ENCODE measurements around the gene FBXO48. TPM values are rescaled to one million over a fixed set of nuclear protein-coding genes. Genes with fewer than 3 reads are reported as not detected.

The FBXO48 gene
- total and polyA plus RNA-seq, 12 donors: 0.42 to 2.8 (median 1.1) TPM

GRCh38 chr2:68441994-68442322, 25.1 kb downstream of the FBXO48 start:
- peak in 1 of 6 experiments; percentile 20 for TF ChIP-seq CTCF (IDR thresholded peaks at IDR 0.05)
- TF ChIP-seq POLR2A (IDR thresholded peaks at IDR 0.05): no peak
- Histone ChIP-seq H3K27me3 (no peaks in the 10 kb centered on the region), H3K27ac (no peak overlapping the region), H3K36me3 (replicated peaks in 1 of 2) (no peaks in the 10 kb centered on the region), H3K9me3 (replicated peaks in 1 of 3) (no peaks in the 10 kb centered on the region), H3K4me3 (no peak overlapping the region), H3K4me1 (replicated peaks in 1 of 2) (peaks cover 0 to 4% of the 10 kb centered on the region in 2 donors)
- DNase-seq: no peak
- intact Hi-C loops (cut with DNase I): loop anchor here in 1 of 2 donors (5.0 kb wide), 1 partner anchor 320 kb away; no protein-coding TSS in a partner anchor
- WGBS, 4 donors: 76 to 91% (median 84%) methylated on average over 2 of the region's 2 CpGs

- intact Hi-C loops (cut with DNase I): loop anchor here in 1 of 2 donors (5.0 kb wide), 1 partner anchor 319 kb away; no protein-coding TSS in a partner anchor
- H3K27me3 ChIP-seq: no peaks in the 10 kb centered on the region
- peak; percentile 73 to 94 (median 82) for DNase-seq
- no peaks in the 10 kb centered on the region for H3K36me3 ChIP-seq (replicated peaks in 1 of 2)
- TF ChIP-seq CTCF (IDR thresholded peaks at IDR 0.05) (peak; percentile 86 to 91 (median 91)), POLR2A (IDR thresholded peaks at IDR 0.05) (no peak)
- no peak overlapping the region for H3K4me3 ChIP-seq
- H3K27ac ChIP-seq: no peak overlapping the region
- H3K9me3 ChIP-seq (replicated peaks in 1 of 3): no peaks in the 10 kb centered on the region
- H3K4me1 ChIP-seq (replicated peaks in 1 of 2): peaks cover 0 to 4% of the 10 kb centered on the region in 2 donors
- WGBS, 4 donors: 38 to 44% (median 39%) methylated on average over 6 of the region's 6 CpGs
Measured at GRCh38 chr2:68441179-68441993, 25.7 kb downstream of the FBXO48 start.

- intact Hi-C loops (cut with DNase I): loop anchor here (5.0 to 10.0 kb wide), 2 partner anchors 71 to 74 kb away; partner anchors contain the start of gene PLEK (in 2 of the 2)
- Histone ChIP-seq H3K36me3 (replicated peaks in 1 of 2) (no peaks in the 10 kb centered on the region), H3K4me3 (no peak overlapping the region), H3K27me3 (no peaks in the 10 kb centered on the region), H3K27ac (no peak overlapping the region), H3K4me1 (replicated peaks in 1 of 2) (peaks cover 0 to 10% of the 10 kb centered on the region in 2 donors), H3K9me3 (replicated peaks in 1 of 3) (no peaks in the 10 kb centered on the region)
- 73 to 74% (median 74%) methylated on average over 7 of the region's 7 CpGs for WGBS, 4 donors
- DNase-seq: no peak
- TF ChIP-seq CTCF (IDR thresholded peaks at IDR 0.05) (no peak), POLR2A (IDR thresholded peaks at IDR 0.05) (no peak)
Measured at GRCh38 chr2:68438455-68439303, 28.4 kb downstream of the FBXO48 start.

GRCh38 chr2:68436270-68436669, 30.8 kb downstream of the FBXO48 start:
- no peaks in the 10 kb centered on the region for H3K36me3 ChIP-seq (replicated peaks in 1 of 2)
- no peak overlapping the region for H3K4me3 ChIP-seq
- H3K4me1 ChIP-seq (replicated peaks in 1 of 2): peaks cover 0 to 6% of the 10 kb centered on the region in 2 donors
- WGBS, 4 donors: 18 to 35% (median 34%) methylated on average over 4 of the region's 4 CpGs
- H3K27ac ChIP-seq: peak overlapping the region in 2 of 5 donors; percentile 27 to 31
- TF ChIP-seq CTCF (IDR thresholded peaks at IDR 0.05) (no peak), POLR2A (IDR thresholded peaks at IDR 0.05) (no peak)
- intact Hi-C loops (cut with DNase I): loop anchor here (5.0 to 10.0 kb wide), 2 partner anchors 69 to 71 kb away; partner anchors contain the start of gene PLEK (in 2 of the 2)
- no peak for DNase-seq
- H3K27me3 ChIP-seq: no peaks in the 10 kb centered on the region
- no peaks in the 10 kb centered on the region for H3K9me3 ChIP-seq (replicated peaks in 1 of 3)

Measured in adrenal gland (tissue), 12 donors.